ENCODE measurements around the gene LENG9.
"Not testable (repeated sequence)": the region's sequence is repeated elsewhere in the genome, so short reads cannot be mapped to it uniquely, and the experiment has no call there.

Gene LENG9

DNA sequence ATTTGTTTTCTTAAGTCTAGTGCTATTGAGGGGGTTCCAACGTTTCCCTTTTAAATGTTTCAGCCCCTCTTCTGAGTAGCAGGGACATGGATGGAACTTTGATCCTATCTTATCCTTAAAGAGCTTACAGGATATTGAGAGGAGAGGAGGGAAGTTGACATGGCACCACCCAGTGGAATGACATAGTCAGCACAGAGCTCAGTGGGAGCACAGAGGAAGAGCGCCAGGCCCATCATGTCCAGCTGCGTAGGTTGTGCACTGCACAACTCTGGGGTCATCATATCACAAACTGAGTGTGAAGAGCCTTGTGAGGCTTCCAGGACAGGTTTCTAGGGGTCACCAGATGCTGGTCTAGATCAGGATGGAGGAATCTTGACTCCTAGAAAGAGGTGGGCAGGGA is 14.1 kb upstream of the LENG9 start:
- peak; percentile 30 for DNase-seq

DNA sequence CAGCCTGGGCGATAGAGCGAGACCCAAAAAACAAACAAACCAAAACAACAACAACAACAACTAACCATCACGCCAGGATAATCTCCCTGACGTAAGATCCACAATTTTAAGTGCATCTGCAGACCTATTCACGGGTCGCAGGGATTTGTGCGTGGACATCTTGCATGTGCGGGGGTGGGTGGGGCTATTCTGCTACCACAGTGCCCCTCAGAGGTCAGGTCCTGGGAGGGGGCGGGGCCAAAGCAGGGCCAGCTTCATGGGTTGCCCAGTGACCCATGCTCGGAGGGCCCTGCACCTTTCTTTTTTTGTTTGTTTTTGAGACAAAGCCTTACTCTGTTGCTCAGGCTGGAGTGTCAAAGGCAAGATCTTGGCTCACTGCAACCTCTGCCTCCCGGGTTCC is 12.1 kb upstream of the LENG9 start:
- DNase-seq: peak; percentile 36

DNA sequence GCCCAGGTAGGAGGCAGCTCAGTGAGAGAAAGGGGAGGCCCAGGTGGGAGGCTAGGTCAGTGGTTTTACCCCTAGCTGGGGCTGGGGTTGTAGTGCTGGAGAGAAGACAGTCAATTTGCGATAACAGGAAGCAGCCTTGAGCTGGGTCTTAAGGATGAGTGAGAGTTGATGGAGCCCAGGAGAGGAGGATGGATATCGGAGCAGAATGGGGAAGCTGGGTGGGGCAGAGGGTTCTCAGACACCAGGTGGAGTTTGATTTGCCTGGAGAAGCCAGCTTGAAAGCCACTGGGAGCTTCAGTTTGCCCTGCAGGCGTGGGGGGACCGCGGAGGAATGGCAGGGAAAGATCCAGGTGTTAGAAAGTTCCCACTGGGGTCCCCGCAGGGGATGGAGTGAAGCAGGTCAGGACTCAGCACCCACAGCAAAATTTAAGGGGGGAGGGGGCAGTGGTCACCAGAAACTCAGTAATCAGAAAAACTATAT is 10.4 kb upstream of the LENG9 start:
- DNase-seq: peak; percentile 40

DNA sequence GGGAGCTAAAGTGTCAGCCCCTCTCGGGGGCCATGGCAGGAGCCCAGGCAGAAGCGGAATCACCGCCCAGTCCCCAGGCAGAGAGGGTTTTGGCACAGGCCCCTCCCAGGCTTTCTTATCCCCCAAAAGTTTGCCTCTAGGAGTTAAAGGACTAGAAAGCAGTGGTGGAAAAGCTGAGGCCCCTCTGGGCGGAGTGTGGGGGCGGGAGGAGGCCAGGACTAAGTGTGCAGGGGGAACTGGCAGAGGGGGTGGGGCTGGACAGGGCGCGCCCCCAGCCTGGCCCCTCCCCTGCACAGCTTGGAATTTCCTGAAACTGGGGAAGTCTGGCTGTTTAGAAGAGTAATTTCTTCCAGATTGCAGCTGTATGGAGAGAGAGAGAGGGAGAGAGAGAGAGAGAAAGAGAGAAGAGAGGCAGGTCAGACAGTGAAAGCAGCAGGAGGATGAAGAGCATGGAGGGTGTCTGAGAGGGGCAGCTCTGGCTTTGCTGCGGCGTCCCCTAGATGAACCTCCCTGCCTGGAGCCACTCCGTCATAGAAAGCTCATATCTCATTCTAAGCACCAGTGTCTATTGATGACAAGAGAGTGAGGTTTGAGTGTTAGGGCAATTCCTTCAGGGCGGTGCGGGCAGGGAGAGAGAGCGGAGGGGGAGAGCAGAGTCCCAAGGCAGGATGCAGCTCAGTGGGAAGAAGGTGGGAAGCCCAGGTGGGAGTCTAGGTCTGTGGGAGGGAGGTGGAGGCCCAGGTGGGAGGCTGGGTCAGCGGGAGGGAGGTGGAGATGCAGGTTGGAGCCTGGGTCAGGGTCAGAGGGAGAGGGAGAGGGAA is 9.7 kb upstream of the LENG9 start, which contains the start of gene CDC42EP5:
TSS of gene CDC42EP5 (minus strand) at position 226 of the 821 bp plus-strand sequence. CDS start 7,749 bp downstream, outside the sequence.
- peak; percentile 83 for DNase-seq

DNA sequence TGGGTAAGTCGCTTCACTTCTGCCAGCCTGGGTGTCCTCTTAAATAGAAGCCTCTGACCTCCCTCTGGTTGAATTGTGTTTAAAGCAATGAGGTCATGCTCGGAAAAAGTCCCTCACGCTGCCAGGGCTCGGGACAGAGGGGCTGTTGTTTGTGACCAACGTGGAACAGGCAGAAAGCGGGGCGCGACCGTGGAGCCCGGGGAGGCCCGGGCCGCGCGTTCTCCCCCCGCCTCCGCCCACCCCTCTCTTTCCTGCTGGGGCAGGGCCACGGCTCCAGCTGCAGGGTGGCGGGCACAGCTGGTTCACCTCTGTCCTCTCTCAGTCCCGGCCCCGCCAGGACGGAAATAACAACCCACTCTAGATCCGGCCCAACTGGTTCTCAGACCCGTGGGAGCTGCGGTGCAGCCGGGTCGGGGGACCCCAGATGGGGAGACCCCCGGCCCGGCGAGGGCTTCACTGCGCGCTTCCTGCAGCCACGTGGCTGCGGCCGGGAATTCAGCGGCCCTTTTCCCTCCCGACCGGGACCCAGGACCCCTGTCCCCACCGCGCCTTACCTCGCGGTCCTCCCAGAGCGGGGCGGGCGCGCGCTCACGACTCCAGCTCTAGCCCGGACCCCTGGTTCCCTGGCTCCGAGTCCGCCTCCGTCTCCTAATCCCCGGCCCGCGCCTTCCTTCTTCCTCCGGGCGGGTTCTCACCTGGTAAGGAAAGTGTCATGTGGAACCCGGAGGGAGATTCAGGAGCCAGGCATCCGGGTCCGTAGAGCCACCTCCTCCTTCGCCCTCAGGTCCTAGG is 7.6 kb upstream of the LENG9 start:
- DNase-seq: peak; percentile 65

DNA sequence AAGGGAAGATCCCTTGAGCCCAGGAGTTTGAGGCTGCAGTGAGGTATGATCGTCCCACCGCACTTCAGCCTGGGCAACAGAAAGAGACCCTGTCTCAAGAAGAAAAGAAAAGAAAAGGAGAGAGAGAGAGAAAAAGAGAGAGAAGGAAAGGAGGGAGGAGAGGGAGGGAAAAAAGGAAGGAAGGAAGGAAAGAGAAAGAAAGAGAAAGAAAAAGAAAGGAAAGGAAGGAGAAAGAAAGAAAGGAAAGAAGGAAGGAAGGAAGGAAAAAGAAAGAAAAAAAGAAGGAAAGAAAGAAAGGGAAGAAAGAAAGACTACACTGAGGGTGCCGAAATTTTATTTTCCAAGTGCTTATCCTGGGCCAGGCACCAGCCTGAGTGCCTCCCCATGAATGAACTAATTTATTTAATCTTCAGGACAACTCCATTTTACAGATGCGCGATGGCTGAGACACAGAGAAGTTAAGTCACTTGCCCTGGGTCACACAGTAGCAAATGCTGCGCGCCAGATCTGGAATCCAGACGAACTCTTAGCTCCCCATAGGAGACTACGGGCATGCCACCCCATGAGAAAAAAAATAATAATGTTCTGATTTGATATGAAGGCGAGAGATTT is 6.8 kb upstream of the LENG9 start:
- no peak for DNase-seq

DNA sequence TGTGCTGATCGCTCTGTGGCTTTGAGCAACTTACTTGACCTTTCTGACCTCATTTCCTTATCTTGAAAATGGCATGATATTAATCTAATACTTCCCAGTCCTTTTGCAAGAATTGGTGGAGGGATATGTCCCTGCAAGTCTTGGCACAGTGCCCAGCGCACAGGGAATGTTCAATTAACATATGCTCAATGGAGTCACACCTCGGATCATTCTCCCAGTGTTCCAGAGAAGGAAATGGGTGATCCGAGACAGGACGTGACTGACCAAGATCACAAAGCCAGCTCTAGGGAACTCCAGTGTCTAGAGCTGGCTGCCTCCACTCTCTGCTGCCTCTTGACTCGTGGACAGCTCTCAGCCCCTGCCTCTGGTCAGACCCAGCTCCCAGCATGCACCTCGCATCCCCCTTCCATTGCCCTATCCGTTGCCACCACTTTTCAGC is 5.9 kb upstream of the LENG9 start:
- DNase-seq: peak; percentile 58

DNA sequence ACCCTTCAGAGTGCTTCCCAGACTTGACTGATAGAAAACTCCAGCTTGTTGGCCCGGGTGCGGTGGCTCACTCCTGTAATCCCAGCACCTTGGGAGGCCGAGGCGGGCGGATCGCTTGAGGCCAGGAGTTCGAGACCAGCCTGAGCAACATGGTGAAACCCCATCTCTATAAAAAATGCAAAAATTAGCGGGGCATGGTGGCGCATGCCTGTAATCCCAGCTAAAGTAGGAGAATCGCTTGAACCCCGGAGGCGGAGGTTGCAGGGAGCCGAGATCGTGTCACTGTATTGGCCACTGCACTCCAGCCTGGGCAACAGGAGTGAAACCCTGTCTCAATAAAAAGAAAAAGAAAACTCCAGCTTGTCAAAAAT is 2.5 kb upstream of the LENG9 start:
- DNase-seq: not testable (repeated sequence)

DNA sequence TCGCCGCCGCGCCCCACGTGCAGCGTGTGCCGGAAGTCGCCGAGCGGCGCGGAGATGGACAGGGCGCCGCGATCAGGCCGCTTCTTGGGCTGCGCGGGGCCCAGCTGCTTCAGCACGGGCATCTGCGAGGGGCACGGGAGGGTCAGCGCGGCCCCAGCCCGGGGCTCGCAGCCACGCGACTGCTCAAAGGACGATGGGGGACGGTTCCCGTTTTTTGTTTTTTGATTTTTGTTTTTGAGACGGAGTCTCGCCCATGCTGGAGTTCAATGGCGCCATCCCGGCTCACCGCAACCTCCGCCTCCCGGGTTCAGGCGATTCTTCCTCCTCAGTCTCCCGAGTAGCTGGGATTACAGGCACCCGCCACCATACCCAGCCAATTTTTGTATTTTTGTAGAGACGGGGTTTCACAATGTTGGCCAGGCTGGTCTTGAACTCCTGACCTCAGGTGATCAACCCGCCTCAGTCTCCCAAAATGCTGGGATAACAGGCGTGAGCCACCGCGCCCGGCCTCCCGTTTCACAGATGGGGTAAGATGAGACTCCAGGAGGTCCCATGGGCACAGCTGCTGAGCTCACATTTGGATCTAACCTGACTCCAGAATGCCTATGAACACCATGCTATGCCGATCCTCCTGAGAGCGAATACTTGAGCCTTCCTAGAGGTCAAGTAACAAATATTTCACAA is 2.0 kb upstream of the LENG9 start:
- no peak for DNase-seq

DNA sequence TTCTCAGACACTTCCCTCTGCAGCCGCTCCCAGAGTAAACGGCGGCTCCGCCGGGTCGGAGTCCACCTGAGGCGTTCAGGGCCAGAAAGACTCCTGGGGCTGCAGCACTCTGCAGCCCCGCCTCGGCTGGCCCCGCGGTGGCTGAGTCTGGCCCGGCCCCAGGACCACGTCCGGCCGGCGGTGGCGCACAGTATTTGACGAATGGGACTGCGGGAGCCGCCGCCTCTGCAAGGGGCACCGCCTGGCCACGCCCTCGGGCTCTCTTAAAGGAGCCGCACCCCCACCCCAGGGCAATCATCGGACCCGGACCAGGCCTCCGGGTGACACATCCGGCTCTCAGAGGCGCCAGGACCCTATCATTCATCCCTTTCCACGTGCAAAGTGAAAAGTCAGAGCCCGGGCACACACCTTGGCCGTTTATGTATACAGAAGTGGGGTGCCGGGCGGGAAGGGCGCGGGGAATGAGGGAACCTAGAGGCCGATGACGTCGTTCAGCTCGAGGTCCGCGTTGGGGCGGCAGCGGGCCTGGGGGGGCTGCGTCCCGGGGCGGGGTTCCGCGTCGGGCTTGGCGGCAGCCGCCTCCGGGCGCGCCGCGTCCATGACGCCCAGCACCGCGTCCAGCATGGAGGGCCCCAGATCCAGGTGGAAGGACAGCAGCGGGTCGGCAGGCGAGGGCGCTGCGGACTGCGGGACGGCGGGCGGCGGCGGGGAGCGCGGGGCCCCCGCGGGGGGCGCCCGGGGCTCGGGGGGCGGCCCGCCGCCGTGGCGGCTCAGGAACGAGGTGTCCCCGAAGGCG is 1.2 kb upstream of the LENG9 start:
- peak; percentile 95 for DNase-seq

DNA sequence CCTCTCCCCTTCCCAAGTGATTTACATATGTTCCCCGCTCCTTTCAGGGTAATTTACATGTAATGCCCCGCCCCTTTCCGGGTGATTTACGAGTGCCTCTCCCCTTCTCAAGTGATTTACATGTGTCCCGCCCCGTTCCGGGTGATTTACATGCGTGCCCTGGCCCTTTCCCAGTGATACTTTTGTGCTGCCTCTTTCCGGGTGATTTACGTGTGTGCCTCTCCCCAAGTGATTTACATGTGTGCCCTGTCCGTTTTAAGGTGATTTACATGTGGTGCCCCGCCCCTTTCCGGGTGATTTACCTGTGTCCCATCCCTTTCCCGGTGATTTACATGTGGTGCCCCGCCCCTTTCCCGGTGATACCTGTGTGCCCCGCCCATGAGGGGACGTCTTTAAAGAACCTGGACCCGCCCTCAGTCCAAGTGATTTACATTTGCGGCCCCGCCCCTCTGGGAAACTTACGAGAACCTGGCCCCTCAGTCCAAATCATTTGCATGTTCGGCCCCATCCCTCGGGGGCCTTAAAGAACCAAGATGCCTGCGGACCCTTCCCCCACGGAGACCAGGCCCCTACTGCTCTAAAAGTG is 559 bp upstream of the LENG9 start:
- DNase-seq: peak; percentile 96

DNA sequence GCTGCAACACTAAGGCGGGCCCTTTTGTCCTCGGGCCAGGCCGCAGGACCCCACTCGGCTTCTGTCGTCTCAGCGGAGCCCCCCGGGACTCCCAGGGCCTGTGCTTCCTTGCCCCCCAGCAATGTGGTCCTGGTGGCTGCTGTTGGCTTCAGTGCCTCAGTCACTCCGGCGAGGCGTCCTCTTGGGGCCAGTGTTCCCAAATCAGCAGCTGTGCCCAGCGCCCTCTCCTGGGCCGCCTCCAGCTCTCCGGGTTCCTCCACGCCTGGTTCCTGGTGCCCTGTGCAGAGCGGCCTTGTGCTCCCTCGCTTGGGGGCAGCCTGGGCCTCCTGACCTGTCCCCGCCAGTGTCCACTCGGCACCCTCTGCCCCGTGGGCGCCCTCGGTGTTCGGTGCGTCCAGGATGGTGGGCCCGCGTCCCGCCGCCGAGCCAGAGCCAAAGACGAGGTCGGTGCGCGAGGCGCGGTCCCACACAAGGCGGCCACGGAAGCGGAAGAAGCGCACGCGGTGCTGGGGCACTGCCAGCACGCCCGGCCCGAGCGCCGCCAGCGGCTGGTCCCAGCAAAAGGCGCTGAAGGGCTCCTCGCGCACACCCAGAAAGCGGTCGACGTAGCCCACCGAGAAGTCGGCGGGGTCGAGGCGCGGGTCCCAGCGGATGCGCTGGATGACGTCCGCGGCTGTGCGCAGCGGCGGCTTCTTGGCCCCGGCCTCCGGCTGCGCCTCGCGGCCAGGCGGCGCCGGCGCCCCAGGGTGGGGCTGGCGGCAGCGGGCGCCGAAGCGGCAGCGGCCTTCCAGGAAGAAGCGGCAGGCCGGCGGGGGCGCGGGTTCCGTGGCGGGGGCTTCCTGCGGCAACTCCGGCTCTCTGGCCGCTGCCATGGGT is 685 bp downstream of the LENG9 start:
- peak; percentile 83 for DNase-seq

DNA sequence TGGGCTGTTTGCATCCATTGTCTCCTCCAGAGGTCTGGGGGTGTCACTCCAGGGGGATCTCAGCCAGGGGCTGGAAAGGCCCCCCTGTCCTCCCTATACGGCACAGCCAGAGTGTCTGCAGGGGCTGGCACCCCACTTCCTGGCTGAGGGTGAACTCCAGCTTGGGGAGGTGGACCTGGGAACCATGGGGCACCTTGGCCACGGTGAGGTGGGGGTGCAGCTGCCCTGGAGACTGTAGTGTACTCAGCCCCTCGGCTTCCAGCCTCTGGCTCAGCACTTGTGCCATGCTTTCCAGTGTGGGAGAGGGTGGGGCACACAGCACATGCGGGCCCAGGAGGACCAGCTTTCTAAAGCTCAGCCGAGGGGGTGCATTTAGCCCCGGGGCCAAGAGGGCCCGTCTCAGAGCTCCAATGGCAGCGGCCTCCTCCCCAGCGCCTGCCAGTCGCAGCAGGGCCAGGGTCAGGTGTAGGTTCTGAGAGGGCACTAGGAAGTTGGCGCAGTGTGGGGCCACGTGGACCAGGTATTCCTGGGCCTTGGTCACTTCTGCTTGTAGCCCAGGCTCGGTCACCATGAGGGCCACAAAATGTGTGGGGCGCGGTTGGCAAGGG is 1.4 kb downstream of the LENG9 start:
- DNase-seq: no peak

DNA sequence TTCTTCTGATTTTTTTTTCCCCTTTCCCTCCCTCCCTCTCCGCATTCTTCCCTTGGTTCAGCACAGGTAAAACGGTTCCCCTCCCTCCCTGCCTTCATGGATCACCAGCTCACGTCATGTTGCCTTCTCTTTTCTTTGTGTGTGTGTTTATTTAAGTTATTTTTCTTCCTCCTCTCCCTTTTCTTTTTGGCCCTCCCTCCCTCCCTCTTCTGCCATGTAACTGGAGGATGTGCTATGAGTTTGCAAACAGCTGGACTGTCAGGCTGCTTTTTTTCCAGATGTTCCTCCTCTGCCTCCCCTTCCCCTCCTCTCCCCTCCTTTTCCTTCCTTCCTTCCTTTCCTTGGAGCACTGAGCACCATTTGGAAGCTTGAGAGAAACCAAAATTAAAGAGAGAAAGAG is 2.0 kb downstream of the LENG9 start:
- no peak for DNase-seq

DNA sequence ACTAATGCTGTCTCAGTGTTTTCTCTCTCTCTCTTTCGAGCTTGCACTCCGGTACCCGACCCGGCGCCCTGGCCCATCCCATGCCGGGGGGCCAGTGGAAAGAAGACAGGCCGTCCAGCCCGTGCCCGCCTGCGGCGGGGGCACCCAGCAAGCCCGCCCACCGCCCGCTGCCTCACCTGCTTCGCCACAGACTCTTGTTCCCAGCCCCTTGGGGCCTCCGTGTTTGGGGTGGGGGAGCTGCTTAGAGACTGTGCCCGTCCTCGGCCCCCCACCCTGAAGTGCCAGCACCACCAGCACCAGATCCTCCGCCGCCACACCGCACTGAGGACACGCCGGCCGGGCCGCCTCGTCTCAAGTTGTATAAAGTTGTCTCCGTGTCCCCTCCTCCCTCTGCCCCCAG is 2.4 kb downstream of the LENG9 start:
- no peak for DNase-seq

DNA sequence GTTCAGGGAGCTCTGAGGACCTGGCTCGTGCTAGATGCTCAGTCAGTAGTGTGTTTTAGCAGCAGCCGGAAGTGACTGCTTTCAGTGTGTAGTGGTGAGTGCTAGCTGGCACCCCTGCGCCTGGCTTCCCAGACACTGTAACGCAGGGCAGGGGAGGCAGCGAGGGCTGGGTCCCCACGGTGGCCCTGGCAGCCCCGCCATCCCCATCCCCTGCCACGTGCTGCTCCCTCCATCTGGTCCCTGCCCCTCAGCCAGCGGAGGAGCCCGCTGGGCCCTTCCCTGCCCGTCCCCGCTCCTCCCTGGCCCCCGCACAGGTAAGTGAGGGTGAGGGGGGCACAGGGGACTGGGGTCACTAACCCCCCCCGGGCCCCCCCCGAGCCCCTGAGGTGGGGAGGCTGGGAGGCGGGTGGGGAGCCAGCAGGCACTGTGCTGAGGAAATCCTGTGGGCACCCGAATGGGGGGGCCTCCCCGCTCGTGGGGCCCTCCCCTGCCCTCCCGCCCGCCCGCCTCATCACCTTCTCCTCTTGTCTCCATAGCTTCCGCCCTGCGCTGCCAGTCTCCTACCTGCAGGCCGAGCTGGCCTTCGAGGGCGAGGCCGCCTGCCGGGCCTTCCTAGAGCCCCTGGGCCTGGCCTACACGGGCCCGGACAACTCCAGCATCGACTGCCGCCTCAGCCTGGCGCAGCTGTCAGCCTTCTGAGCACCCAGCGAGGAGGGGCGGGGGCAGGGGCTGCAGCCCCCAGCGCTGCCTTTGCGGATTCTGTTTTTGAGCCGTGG is 3.2 kb downstream of the LENG9 start:
- DNase-seq: no peak

DNA sequence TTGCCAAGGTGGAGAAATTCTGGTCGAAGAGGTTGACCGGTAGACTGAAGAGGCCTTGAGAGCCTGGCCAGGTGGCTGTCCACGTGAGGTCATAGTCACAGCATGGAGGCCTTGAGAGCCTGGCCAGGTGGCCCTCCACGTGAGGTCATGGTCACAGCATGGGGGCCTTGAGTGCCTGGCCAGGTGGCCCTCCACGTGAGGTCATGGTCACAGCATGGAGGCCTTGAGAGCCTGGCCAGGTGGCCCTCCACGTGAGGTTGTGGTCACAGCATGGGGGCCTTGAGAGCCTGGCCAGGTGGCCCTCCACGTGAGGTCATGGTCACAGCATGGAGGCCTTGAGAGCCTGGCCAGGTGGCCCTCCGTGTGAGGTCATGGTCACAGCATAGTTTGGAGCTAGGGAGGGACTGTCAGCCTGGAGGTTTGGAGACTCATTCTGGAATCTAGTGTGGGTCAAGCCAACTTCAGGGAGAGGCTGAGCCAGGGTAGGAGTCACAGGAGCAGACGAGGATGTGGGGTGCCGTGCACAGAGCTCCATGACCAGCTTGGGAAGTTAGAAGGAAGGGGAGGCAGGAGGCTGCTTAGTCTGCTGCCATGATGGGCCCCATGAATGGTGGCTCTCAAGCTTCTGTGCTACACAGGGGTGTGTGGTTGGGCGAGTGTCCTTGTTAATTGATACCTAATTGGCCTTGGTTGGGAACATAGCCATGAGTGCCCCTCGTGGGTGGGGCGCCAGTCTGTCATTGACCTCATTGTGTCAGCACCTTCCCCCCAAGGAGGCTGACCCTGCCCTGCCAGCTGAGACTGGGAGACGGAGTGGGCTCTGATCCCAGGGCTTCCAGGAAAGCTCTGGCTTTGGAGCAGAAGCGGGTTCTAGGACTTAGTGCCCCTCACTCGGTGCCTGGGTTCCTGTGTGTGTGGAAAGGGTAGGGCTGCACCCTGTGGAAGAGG is 4.0 kb downstream of the LENG9 start:
- no peak for DNase-seq

DNA sequence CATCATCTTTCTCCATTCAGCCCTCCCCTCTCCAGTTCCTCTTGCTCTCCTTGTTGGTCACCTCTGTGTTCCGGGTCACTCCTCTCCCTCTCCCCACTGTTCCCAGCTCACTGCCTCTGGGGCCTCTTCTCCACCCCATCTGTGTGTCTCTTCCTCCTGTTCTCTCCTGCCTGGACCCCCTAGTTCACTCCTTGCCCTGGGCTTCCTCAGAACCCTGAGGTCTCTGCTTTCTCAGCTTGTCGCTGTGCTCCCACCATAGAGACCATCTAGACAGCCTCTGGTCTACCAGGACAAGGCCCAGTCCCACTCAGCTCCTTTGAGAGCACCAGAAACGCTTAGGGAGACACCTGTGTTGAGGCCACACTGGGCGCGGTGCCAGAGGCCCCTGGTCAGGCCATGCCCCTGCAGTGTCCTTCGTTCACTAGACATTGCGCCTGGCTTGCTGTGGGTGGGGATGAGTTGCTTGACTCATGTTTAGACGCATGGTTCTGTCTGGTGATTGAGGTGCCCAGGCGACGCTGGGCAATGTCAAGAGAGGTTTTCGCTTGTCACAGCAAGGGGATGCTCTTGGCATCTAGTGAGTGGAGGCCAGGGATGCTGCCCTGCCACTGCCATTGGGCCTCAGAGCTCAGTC is 4.8 kb downstream of the LENG9 start:
- DNase-seq: no peak
